WTC11 (cell line): ENCODE measurements around the gene HOXD13. TPM values are rescaled to one million over a fixed set of nuclear protein-coding genes. Genes with fewer than 3 reads are reported as not detected.

Source experiments
- ATAC-seq: fragments of 200-7000 bp; cut with Tn5 transposase; 2 replicates; pipeline ENCODE4 v1.10.0; 2021; ENCODE audit warnings: mild to moderate bottlenecking, moderate library complexity
- CTCF ChIA-PET: fragments of 300-600 bp; sonication (Branson Sonifier 250); formaldehyde crosslinking; loops from one replicate; lab custom pipeline; 2021; ENCODE audit warnings: antibody characterized with exemption; lab: Charles Lee
- POLR2A ChIA-PET: fragments of 350-600 bp; sonication (Branson Sonifier 250); formaldehyde crosslinking; loops from one replicate; lab custom pipeline; 2021; ENCODE audit warnings: antibody characterized with exemption; lab: Charles Lee
- DNase-seq: peaks from one replicate; pipeline ENCODE4 v3.0.0; 2021; ENCODE audit warnings: low spot score
- H3K27ac Mint-ChIP-seq: 2 replicates; pipeline ENCODE4 v1.8.0; 2021; ENCODE audit warnings: mixed read lengths
- H3K27me3 Mint-ChIP-seq: 2 replicates; pipeline ENCODE4 v1.8.0; 2021; ENCODE audit warnings: low read depth, mild to moderate bottlenecking, moderate library complexity, mixed read lengths
- H3K36me3 Mint-ChIP-seq: 2 replicates; pipeline ENCODE4 v1.8.0; 2021; ENCODE audit warnings: mixed read lengths
- H3K4me1 Mint-ChIP-seq: 2 replicates; pipeline ENCODE4 v1.8.0; 2022; ENCODE audit warnings: mixed read lengths
- H3K4me3 Mint-ChIP-seq: 2 replicates; pipeline ENCODE4 v1.8.0; 2021; ENCODE audit warnings: mild to moderate bottlenecking, moderate library complexity, mixed read lengths
- H3K9me3 Mint-ChIP-seq: 2 replicates; pipeline ENCODE4 v1.8.0; 2021; ENCODE audit warnings: mixed read lengths
- AFF4 ChIP-seq: sonication (generic); formaldehyde crosslinking; IDR thresholded peaks from 2 replicates; pipeline ENCODE4 v1.8.1; 2023; ENCODE audit warnings: mild to moderate bottlenecking, missing genetic modification reagents, borderline replicate concordance
- CBFB ChIP-seq: sonication (generic); formaldehyde crosslinking; IDR thresholded peaks from 2 replicates; pipeline ENCODE4 v1.8.1; 2022; ENCODE audit warnings: mild to moderate bottlenecking, low read depth, missing genetic modification reagents
- CREM ChIP-seq: sonication (generic); formaldehyde crosslinking; IDR thresholded peaks from 2 replicates; pipeline ENCODE4 v1.8.1; 2022; ENCODE audit warnings: mild to moderate bottlenecking, missing genetic modification reagents, moderate library complexity
- EMX1 ChIP-seq: fragments of 250-450 bp; sonication (Bioruptor Pico); IDR thresholded peaks from 2 replicates; pipeline ENCODE4 v1.8.0; 2021; ENCODE audit warnings: mild to moderate bottlenecking
- FOXJ3 ChIP-seq: sonication (generic); formaldehyde crosslinking; IDR thresholded peaks from 2 replicates; pipeline ENCODE4 v1.9.0; 2021; ENCODE audit warnings: missing genetic modification reagents, mild to moderate bottlenecking, borderline replicate concordance
- FOXK1 ChIP-seq: sonication (generic); formaldehyde crosslinking; IDR thresholded peaks from 2 replicates; pipeline ENCODE4 v1.8.0; 2022; ENCODE audit warnings: mild to moderate bottlenecking, moderate library complexity, missing genetic modification reagents
- FOXP1 ChIP-seq: sonication (generic); formaldehyde crosslinking; IDR thresholded peaks from 2 replicates; pipeline ENCODE4 v1.8.0; 2022; ENCODE audit warnings: missing genetic modification reagents, mild to moderate bottlenecking, moderate library complexity, borderline replicate concordance
- GRHL2 ChIP-seq: fragments of 250-450 bp; sonication (Bioruptor Pico); IDR thresholded peaks from 2 replicates; pipeline ENCODE4 v1.8.0; 2022; ENCODE audit warnings: mild to moderate bottlenecking, moderate library complexity; ENCODE audit not compliant: insufficient replicate concordance, severe bottlenecking
- JUN ChIP-seq: sonication (generic); formaldehyde crosslinking; IDR thresholded peaks from 2 replicates; pipeline ENCODE4 v1.8.0; 2023; ENCODE audit warnings: mild to moderate bottlenecking, missing genetic modification reagents
- MXD4 ChIP-seq: fragments of 250-450 bp; sonication (Bioruptor Pico); IDR thresholded peaks from 2 replicates; pipeline ENCODE4 v1.8.0; 2021; ENCODE audit warnings: mild to moderate bottlenecking, moderate library complexity, borderline replicate concordance
- NFATC4 ChIP-seq: fragments of 250-450 bp; sonication (Bioruptor Pico); IDR thresholded peaks from 2 replicates; pipeline ENCODE4 v1.9.0; 2021; ENCODE audit warnings: mild to moderate bottlenecking
- NR1H2 ChIP-seq: sonication (generic); formaldehyde crosslinking; IDR thresholded peaks from 2 replicates; pipeline ENCODE4 v1.9.0; 2021; ENCODE audit warnings: mild to moderate bottlenecking, moderate library complexity, missing genetic modification reagents
- OVOL2 ChIP-seq: fragments of 250-450 bp; sonication (Bioruptor Pico); IDR thresholded peaks from 2 replicates; pipeline ENCODE4 v1.9.0; 2021; ENCODE audit warnings: mild to moderate bottlenecking, borderline replicate concordance
- RELA ChIP-seq: sonication (generic); formaldehyde crosslinking; IDR thresholded peaks from 2 replicates; pipeline ENCODE4 v1.8.1; 2022; ENCODE audit warnings: missing genetic modification reagents, mild to moderate bottlenecking, borderline replicate concordance
- SP1 ChIP-seq: sonication (generic); formaldehyde crosslinking; conservative IDR thresholded peaks from 2 replicates; pipeline ENCODE4 v1.8.1; 2022; ENCODE audit warnings: missing genetic modification reagents
- TCF7 ChIP-seq: sonication (generic); formaldehyde crosslinking; IDR thresholded peaks from 2 replicates; pipeline ENCODE4 v1.8.0; 2022; ENCODE audit warnings: mild to moderate bottlenecking, low read depth, missing genetic modification reagents, moderate library complexity
- USF1 ChIP-seq: sonication (generic); formaldehyde crosslinking; IDR thresholded peaks from 2 replicates; pipeline ENCODE4 v1.8.0; 2022; ENCODE audit warnings: mild to moderate bottlenecking, missing genetic modification reagents
- ZNF396 ChIP-seq: fragments of 250-450 bp; sonication (Bioruptor Pico); IDR thresholded peaks from 2 replicates; pipeline ENCODE4 v1.8.0; 2021; ENCODE audit warnings: mild to moderate bottlenecking, moderate library complexity, borderline replicate concordance
- ZNF671 ChIP-seq: fragments of 250-450 bp; sonication (Bioruptor Pico); IDR thresholded peaks from 2 replicates; pipeline ENCODE4 v1.8.0; 2021; ENCODE audit warnings: mild to moderate bottlenecking
- total RNA-seq: library from RNA; stranded (reverse); gene quantifications from 3 replicates; pipeline ENCODE4 v1.2.3, GENCODE V29; 2021
- TF ChIP-seq, protein P1 (sequence below): sonication (generic); formaldehyde crosslinking; IDR thresholded peaks from 2 replicates; pipeline ENCODE4 v1.8.0; 2022; ENCODE audit warnings: mild to moderate bottlenecking, missing genetic modification reagents
- TF ChIP-seq, protein P2 (sequence below): sonication (generic); formaldehyde crosslinking; IDR thresholded peaks from 2 replicates; pipeline ENCODE4 v1.8.0; 2022; ENCODE audit warnings: mild to moderate bottlenecking, missing genetic modification reagents
- TF ChIP-seq, protein P3 (sequence below): sonication (generic); formaldehyde crosslinking; IDR thresholded peaks from 2 replicates; pipeline ENCODE4 v1.8.0; 2023; ENCODE audit warnings: missing genetic modification reagents

The HOXD13 gene
- total RNA-seq, 1 experiment from 2014 or later: not detected

DNA sequence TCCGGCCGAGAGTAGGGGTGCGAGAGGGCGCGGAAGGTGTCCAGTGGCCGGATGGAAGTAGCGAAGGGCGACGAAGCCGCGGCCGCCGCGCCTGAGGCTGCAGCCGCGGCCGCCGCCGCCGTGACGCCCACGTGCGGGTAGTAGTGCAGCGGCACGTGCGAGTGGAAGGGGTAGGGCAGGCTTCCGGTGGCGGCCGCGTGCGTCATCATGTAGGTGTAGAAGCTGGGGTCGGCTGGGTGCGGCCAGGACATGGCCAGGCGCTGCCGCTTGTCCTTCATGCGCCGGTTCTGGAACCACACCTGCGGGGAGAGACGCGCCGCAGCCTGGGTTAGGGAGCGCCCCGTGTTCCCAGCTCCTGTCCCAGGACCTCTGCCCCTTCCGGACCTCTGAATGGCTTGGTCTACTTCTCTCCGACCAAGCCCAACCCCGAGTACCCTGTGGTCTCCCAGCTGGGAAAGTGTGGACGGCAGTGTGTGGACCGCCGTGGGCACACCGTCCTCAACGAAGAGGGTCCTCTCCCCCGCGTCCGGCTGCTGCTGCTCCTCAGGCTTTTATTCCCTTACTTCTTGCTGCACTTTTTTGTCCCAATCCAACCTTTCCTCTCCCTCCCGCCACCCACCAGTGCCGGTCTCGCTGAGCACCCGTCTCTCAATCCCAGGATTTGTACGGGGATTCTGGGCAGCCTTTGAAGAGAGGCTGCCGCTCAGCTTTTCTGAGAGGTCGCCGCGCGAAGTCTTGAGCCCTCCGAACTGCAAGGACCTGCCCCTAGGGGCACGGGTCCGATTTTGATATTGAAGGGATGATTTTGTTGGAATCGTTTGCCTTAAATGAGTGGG lies 11.8 kb upstream of the HOXD13 start (continued):
- TF ChIP-seq RELA (peak; percentile 75; the same call in 1 of the 2 replicates), CBFB (no peak), USF1 (CRISPR knock-in tag) (peak; percentile 5; the same call in 1 of the 2 replicates), NR1H2 (CRISPR knock-in tag) (no peak), FOXJ3 (CRISPR knock-in tag) (no peak), FOXP1 (CRISPR knock-in tag) (peak; percentile 75), CREM (no peak), OVOL2 (CRISPR knock-in tag) (no peak)
- TF ChIP-seq, protein P1, sequence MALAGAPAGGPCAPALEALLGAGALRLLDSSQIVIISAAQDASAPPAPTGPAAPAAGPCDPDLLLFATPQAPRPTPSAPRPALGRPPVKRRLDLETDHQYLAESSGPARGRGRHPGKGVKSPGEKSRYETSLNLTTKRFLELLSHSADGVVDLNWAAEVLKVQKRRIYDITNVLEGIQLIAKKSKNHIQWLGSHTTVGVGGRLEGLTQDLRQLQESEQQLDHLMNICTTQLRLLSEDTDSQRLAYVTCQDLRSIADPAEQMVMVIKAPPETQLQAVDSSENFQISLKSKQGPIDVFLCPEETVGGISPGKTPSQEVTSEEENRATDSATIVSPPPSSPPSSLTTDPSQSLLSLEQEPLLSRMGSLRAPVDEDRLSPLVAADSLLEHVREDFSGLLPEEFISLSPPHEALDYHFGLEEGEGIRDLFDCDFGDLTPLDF (CRISPR knock-in tag): no peak
- TF ChIP-seq, protein P2, sequence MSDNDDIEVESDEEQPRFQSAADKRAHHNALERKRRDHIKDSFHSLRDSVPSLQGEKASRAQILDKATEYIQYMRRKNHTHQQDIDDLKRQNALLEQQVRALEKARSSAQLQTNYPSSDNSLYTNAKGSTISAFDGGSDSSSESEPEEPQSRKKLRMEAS (CRISPR knock-in tag): peak; percentile 80; the same call in 1 of the 2 replicates

GRCh38 chr2:176081376-176081836 lies 11.1 kb upstream of the HOXD13 start:
- peaks cover 98% of the 10 kb centered on the region for H3K27me3 Mint-ChIP-seq
- peak overlapping the region; percentile 63 for H3K4me3 Mint-ChIP-seq
- ATAC-seq: no peak
- no peaks in the 10 kb centered on the region for H3K9me3 Mint-ChIP-seq
- H3K36me3 Mint-ChIP-seq: peaks cover 3% of the 10 kb centered on the region; the same call in 1 of the 2 replicates
- POLR2A ChIA-PET: no interaction called here
- no peak overlapping the region for H3K27ac Mint-ChIP-seq
- no peak for DNase-seq
- no peak for TF ChIP-seq NFATC4 (CRISPR knock-in tag)
- TF ChIP-seq, protein P3, sequence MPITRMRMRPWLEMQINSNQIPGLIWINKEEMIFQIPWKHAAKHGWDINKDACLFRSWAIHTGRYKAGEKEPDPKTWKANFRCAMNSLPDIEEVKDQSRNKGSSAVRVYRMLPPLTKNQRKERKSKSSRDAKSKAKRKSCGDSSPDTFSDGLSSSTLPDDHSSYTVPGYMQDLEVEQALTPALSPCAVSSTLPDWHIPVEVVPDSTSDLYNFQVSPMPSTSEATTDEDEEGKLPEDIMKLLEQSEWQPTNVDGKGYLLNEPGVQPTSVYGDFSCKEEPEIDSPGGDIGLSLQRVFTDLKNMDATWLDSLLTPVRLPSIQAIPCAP: no peak
- no peak for TF ChIP-seq GRHL2 (CRISPR knock-in tag)
- TF ChIP-seq FOXK1 (CRISPR knock-in tag): no peak
- TF ChIP-seq RELA: no peak
- CTCF ChIA-PET: interaction anchor here (1.2 to 4.6 kb wide), 5 partner anchors 10 to 391 kb away, joined by 4 to 56 read pairs (median 12); no protein-coding TSS in a partner anchor
- H3K4me1 Mint-ChIP-seq: peaks cover 49% of the 10 kb centered on the region

- Mint-ChIP-seq H3K27ac (no peak overlapping the region), H3K9me3 (no peaks in the 10 kb centered on the region)
- CTCF ChIA-PET: interaction anchor here (1.4 to 4.6 kb wide), 5 partner anchors 15 to 392 kb away, joined by 3 to 56 read pairs (median 5); partner anchors contain the start of gene LNPK
- TF ChIP-seq GRHL2 (CRISPR knock-in tag): no peak
- no peak for TF ChIP-seq ZNF396 (CRISPR knock-in tag)
- TF ChIP-seq, all 79 proteins: peak for 0
- POLR2A ChIA-PET: no interaction called here
- H3K27me3 Mint-ChIP-seq: peaks cover 98% of the 10 kb centered on the region
- peak overlapping the region; percentile 41 for H3K4me3 Mint-ChIP-seq
- DNase-seq (peak; percentile 52), ATAC-seq (peak; percentile 4)
- peaks cover 3% of the 10 kb centered on the region; the same call in 1 of the 2 replicates for H3K36me3 Mint-ChIP-seq
- peaks cover 53% of the 10 kb centered on the region for H3K4me1 Mint-ChIP-seq
These were observed 10.5 kb upstream of the HOXD13 start for GRCh38 chr2:176081837-176082524.

DNA sequence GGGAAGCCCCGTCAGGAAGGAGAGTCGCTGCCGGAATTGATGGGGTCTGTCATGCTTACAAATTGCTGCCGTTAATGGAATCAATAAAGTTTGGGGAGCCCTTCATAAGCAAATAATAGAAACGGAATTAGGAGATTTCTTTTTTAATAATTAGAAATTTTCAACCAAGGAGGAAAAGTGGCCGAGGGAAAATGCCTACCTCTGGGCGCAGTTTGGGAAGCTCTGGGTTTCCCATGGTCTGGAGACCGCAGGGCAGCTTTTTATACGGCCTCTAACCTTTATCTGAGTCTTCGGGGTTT lies 10.0 kb upstream of the HOXD13 start:
- no peak overlapping the region for H3K27ac Mint-ChIP-seq
- ATAC-seq (no peak), DNase-seq (no peak)
- no peaks in the 10 kb centered on the region for H3K9me3 Mint-ChIP-seq
- ChIA-PET CTCF (interaction anchor here (1.0 to 4.6 kb wide), 4 partner anchors 15 to 569 kb away, joined by 3 to 56 read pairs (median 4); partner anchors contain the start of gene LNPK), POLR2A (no interaction called here)
- H3K4me1 Mint-ChIP-seq: peaks cover 53% of the 10 kb centered on the region
- H3K36me3 Mint-ChIP-seq: peaks cover 3% of the 10 kb centered on the region; the same call in 1 of the 2 replicates
- H3K27me3 Mint-ChIP-seq: peaks cover 98% of the 10 kb centered on the region
- peak overlapping the region; percentile 46 for H3K4me3 Mint-ChIP-seq
- TF ChIP-seq TCF7 (CRISPR knock-in tag): no peak
- no peak for TF ChIP-seq SP1 (CRISPR knock-in tag)
- no peak for TF ChIP-seq EMX1 (CRISPR knock-in tag)
- no peak for TF ChIP-seq MXD4 (CRISPR knock-in tag)
- no peak for TF ChIP-seq AFF4 (CRISPR knock-in tag)
- no peak for TF ChIP-seq ZNF671 (CRISPR knock-in tag)
- TF ChIP-seq JUN (CRISPR knock-in tag): no peak
